ENCODE data around the gene AKIRIN2. TPM values are rescaled to one million over a fixed set of nuclear protein-coding genes. Genes with fewer than 3 reads are reported as not detected.
"Not testable (repeated sequence)": the region's sequence is repeated elsewhere in the genome, so short reads cannot be mapped to it uniquely, and the experiment has no call there.

AKIRIN2 gene
- total RNA-seq, 4 donors from 2014 or later, result 15.3 to 35.4 (median 29.2) TPM

DNA sequence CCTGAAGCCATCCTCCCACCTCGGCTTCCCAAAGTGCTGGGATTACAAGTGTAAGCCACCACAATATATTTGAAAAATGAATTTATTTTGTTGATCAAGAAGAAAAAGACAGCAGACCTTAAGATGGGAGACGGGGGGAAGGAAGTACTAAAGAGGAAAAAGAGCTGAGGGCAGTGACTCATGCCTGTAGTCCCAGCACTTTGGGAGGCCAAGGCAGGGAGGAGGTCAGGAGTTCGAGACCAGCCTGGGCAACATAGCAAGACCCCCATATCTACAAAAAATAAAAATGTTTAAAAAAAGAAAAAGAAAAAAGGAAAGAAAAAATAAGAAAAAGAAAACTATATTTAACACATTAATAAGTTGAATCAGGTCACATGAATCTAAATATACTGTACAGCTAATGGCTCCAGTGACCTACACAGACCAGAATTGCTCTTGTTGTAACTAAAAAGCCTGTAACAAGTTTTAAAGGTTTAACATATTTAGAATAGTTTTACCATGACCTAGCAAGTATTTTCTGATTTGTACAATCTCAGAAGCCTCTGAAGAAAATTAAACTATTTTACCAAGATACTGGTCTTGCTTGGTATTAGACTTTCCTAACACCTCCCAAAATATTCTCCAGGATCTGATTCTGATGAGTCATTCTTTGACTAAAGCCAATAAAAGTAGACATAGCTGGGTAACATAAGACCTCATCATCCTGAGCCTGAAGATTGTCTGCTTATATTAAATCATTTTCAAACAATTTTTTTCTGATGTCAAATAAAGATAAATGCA lies 4.3 kb upstream of the AKIRIN2 start:
- no peak overlapping the region for H3K4me3 ChIP-seq
- WGBS, result 87% methylated on average over 3 of the region's 3 CpGs

GRCh38 chr6:87705070-87705691 lies 3.1 kb upstream of the AKIRIN2 start:
- Histone ChIP-seq H3K27me3 (no peaks in the 10 kb centered on the region), H3K4me1 (peaks cover 9% of the 10 kb centered on the region), H3K36me3 (no peaks in the 10 kb centered on the region), H3K9me3 (no peaks in the 10 kb centered on the region), H3K27ac (no peak overlapping the region), H3K4me3 (no peak overlapping the region)
- WGBS, result 88% methylated on average over 4 of the region's 4 CpGs
- no peak for DNase-seq (ENCODE audit: low spot score in 2 of 2)
- TF ChIP-seq POLR2AphosphoS5 (IDR thresholded peaks at IDR 0.05) (no peak), EP300 (IDR thresholded peaks at IDR 0.05) (no peak), POLR2A (IDR thresholded peaks at IDR 0.05) (no peak)
- TF ChIP-seq, protein P1, sequence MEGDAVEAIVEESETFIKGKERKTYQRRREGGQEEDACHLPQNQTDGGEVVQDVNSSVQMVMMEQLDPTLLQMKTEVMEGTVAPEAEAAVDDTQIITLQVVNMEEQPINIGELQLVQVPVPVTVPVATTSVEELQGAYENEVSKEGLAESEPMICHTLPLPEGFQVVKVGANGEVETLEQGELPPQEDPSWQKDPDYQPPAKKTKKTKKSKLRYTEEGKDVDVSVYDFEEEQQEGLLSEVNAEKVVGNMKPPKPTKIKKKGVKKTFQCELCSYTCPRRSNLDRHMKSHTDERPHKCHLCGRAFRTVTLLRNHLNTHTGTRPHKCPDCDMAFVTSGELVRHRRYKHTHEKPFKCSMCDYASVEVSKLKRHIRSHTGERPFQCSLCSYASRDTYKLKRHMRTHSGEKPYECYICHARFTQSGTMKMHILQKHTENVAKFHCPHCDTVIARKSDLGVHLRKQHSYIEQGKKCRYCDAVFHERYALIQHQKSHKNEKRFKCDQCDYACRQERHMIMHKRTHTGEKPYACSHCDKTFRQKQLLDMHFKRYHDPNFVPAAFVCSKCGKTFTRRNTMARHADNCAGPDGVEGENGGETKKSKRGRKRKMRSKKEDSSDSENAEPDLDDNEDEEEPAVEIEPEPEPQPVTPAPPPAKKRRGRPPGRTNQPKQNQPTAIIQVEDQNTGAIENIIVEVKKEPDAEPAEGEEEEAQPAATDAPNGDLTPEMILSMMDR (IDR thresholded peaks at IDR 0.05), result no peak

More for the DNA sequence above, 4.3 kb upstream of the AKIRIN2 start:
- DNase-seq (ENCODE audit: low spot score in 2 of 2), result no peak
- TF ChIP-seq POLR2A (IDR thresholded peaks at IDR 0.05) (no peak), POLR2AphosphoS5 (IDR thresholded peaks at IDR 0.05) (no peak), EP300 (IDR thresholded peaks at IDR 0.05) (no peak)
- TF ChIP-seq, protein P1 (IDR thresholded peaks at IDR 0.05), result no peak
- Histone ChIP-seq H3K27me3 (no peaks in the 10 kb centered on the region), H3K9me3 (no peaks in the 10 kb centered on the region), H3K27ac (no peak overlapping the region), H3K4me1 (peaks cover 8% of the 10 kb centered on the region), H3K36me3 (no peaks in the 10 kb centered on the region)

GRCh38 chr6:87703039-87703438 lies 1.0 kb upstream of the AKIRIN2 start:
- not testable (repeated sequence) for H3K27me3 ChIP-seq; H3K36me3 ChIP-seq; DNase-seq (ENCODE audit: low spot score in 2 of 2); H3K9me3 ChIP-seq
- Histone ChIP-seq H3K4me1 (peaks cover 28% of the 10 kb centered on the region), H3K27ac (peak overlapping the region; percentile 100), H3K4me3 (peak overlapping the region; percentile 100)
- WGBS, result 80% methylated on average over 19 of the region's 19 CpGs

- peak overlapping the region; percentile 100 for H3K4me3 ChIP-seq
- peaks cover 33% of the 10 kb centered on the region for H3K4me1 ChIP-seq
- peak overlapping the region; percentile 100 for H3K27ac ChIP-seq
- TF ChIP-seq POLR2AphosphoS5 (IDR thresholded peaks at IDR 0.05) (no peak), EP300 (IDR thresholded peaks at IDR 0.05) (no peak), POLR2A (IDR thresholded peaks at IDR 0.05) (no peak)
- TF ChIP-seq, protein P1 (IDR thresholded peaks at IDR 0.05), result no peak
- DNase-seq (ENCODE audit: low spot score in 2 of 2), result no peak
- H3K9me3 ChIP-seq, result no peaks in the 10 kb centered on the region
- no peaks in the 10 kb centered on the region for H3K27me3 ChIP-seq
- WGBS, result under 1% methylated on average over 7 of the region's 7 CpGs
- no peaks in the 10 kb centered on the region for H3K36me3 ChIP-seq
Observed at GRCh38 chr6:87702589-87702945, 534 bp upstream of the AKIRIN2 start.

- H3K36me3 ChIP-seq, result no peaks in the 10 kb centered on the region
- peak in 1 of 2 donors; percentile 79 for DNase-seq (ENCODE audit: low spot score in 2 of 2)
- peak overlapping the region; percentile 100 for H3K4me3 ChIP-seq
- WGBS, result 2% methylated on average over 25 of the region's 36 CpGs
- no peak for TF ChIP-seq POLR2AphosphoS5 (IDR thresholded peaks at IDR 0.05)
- TF ChIP-seq, protein P1 (IDR thresholded peaks at IDR 0.05), result no peak
- TF ChIP-seq POLR2A (IDR thresholded peaks at IDR 0.05), result no peak
- TF ChIP-seq EP300 (IDR thresholded peaks at IDR 0.05), result no peak
- H3K4me1 ChIP-seq, result peaks cover 43% of the 10 kb centered on the region
- H3K9me3 ChIP-seq, result no peaks in the 10 kb centered on the region
- no peaks in the 10 kb centered on the region for H3K27me3 ChIP-seq
- peak overlapping the region; percentile 100 for H3K27ac ChIP-seq
Observed at GRCh38 chr6:87701344-87701675, 723 bp downstream of the AKIRIN2 start.
